Ishikawa (cell line): ENCODE results near the gene CRX.
"Not testable (repeated sequence)": the region's sequence is repeated elsewhere in the genome, so short reads cannot be mapped to it uniquely, and the experiment has no call there.

Experiments used
- CEBPB ChIP-seq: IDR thresholded peaks from 2 replicates; pipeline ENCODE4 v1.6.1; 2012
- EGR1 ChIP-seq: IDR thresholded peaks from 2 replicates; pipeline ENCODE4 v1.6.1; 2012
- EP300 ChIP-seq: IDR thresholded peaks from 2 replicates; pipeline ENCODE4 v1.6.1; 2012; ENCODE audit warnings: borderline replicate concordance
- FOXM1 ChIP-seq: IDR thresholded peaks from 2 replicates; pipeline ENCODE4 v1.6.1; 2012; ENCODE audit warnings: low read depth, borderline replicate concordance
- RAD21 ChIP-seq: IDR thresholded peaks from 2 replicates; pipeline ENCODE4 v1.6.1; 2012; ENCODE audit warnings: low read depth
- TAF1 ChIP-seq: IDR thresholded peaks from 2 replicates; pipeline ENCODE4 v1.6.1; 2012; ENCODE audit warnings: low read depth, mild to moderate bottlenecking
- TCF12 ChIP-seq: IDR thresholded peaks from 2 replicates; pipeline ENCODE4 v1.6.1; 2012; ENCODE audit warnings: low read depth
- TEAD4 ChIP-seq: IDR thresholded peaks from 2 replicates; pipeline ENCODE4 v1.6.1; 2012
- YY1 ChIP-seq: IDR thresholded peaks from 2 replicates; pipeline ENCODE4 v1.6.1; 2012; ENCODE audit warnings: low read depth
- ZBTB7A ChIP-seq: IDR thresholded peaks from 2 replicates; pipeline ENCODE4 v1.6.1; 2012; ENCODE audit warnings: low read depth
- TF ChIP-seq, protein P1 (sequence below): IDR thresholded peaks from 2 replicates; pipeline ENCODE4 v1.6.1; 2012; ENCODE audit warnings: low read depth, mild to moderate bottlenecking
- TF ChIP-seq, protein P2 (sequence below): IDR thresholded peaks from 2 replicates; pipeline ENCODE4 v1.6.1; 2012

DNA sequence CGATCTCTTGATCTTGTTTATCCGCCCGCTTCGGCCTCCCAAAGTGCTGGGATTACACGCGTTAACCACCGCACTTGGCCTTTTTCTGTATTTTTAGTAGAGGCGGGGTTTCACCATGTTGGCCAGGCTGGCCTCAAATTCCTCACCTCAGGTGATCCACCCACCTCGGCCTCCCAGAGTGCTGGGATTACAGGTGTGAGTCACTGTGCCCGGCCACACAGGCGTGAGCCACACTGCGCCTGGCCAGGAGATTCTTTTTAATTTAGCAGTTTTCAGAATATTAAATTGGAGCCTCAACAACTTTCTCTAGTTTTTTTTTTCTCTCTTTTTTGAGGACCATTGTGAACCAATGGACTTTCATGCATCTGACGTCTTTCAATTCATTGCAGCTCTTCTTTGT, 31.9 kb upstream of the CRX start:
- not testable (repeated sequence) for TF ChIP-seq RAD21, CEBPB, FOXM1, EP300, YY1, TCF12, ZBTB7A, TEAD4, TAF1
- TF ChIP-seq, protein P1, sequence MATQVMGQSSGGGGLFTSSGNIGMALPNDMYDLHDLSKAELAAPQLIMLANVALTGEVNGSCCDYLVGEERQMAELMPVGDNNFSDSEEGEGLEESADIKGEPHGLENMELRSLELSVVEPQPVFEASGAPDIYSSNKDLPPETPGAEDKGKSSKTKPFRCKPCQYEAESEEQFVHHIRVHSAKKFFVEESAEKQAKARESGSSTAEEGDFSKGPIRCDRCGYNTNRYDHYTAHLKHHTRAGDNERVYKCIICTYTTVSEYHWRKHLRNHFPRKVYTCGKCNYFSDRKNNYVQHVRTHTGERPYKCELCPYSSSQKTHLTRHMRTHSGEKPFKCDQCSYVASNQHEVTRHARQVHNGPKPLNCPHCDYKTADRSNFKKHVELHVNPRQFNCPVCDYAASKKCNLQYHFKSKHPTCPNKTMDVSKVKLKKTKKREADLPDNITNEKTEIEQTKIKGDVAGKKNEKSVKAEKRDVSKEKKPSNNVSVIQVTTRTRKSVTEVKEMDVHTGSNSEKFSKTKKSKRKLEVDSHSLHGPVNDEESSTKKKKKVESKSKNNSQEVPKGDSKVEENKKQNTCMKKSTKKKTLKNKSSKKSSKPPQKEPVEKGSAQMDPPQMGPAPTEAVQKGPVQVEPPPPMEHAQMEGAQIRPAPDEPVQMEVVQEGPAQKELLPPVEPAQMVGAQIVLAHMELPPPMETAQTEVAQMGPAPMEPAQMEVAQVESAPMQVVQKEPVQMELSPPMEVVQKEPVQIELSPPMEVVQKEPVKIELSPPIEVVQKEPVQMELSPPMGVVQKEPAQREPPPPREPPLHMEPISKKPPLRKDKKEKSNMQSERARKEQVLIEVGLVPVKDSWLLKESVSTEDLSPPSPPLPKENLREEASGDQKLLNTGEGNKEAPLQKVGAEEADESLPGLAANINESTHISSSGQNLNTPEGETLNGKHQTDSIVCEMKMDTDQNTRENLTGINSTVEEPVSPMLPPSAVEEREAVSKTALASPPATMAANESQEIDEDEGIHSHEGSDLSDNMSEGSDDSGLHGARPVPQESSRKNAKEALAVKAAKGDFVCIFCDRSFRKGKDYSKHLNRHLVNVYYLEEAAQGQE: not testable (repeated sequence)
- TF ChIP-seq, protein P2, sequence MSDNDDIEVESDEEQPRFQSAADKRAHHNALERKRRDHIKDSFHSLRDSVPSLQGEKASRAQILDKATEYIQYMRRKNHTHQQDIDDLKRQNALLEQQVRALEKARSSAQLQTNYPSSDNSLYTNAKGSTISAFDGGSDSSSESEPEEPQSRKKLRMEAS: peak; percentile 45
- TF ChIP-seq EGR1: peak; percentile 54; the same call in 1 of the 2 replicates
